Fibroblast of lung (primary cell): Measurements from ENCODE around the gene UFSP1. TPM values are rescaled to one million over a fixed set of nuclear protein-coding genes. Genes with fewer than 3 reads are reported as not detected.

ENCODE experiments used
- DNase-seq, 2 donors: peaks; one replicate each; pipeline versions ENCODE4 v3.0.0 to v3.0.0-alpha.2; 2010; ENCODE audit warnings: low read depth in 2 of 2
- H2AFZ ChIP-seq: 2 replicates; pipeline ENCODE4 v1.5.1; 2012; ENCODE audit warnings: low read length, control low read depth, inconsistent platforms
- H3K27ac ChIP-seq: 2 replicates; pipeline ENCODE4 v1.5.1; 2011; ENCODE audit warnings: low read length, control low read depth; ENCODE audit not compliant: insufficient read depth
- H3K27me3 ChIP-seq: 2 replicates; pipeline ENCODE4 v1.5.1; 2011; ENCODE audit warnings: mild to moderate bottlenecking, low read length; ENCODE audit not compliant: control insufficient read depth, insufficient read depth
- H3K36me3 ChIP-seq: 2 replicates; pipeline ENCODE4 v1.5.1; 2011; ENCODE audit warnings: low read length; ENCODE audit not compliant: control insufficient read depth, insufficient read depth
- H3K4me1 ChIP-seq: 2 replicates; pipeline ENCODE4 v1.5.1; 2011; ENCODE audit warnings: low read length; ENCODE audit not compliant: control insufficient read depth, insufficient read depth; ENCODE audit errors: extremely low read depth
- H3K4me2 ChIP-seq: 2 replicates; pipeline ENCODE4 v1.5.1; 2011; ENCODE audit warnings: low read length, control low read depth; ENCODE audit not compliant: insufficient read depth; ENCODE audit errors: extremely low read depth
- H3K4me3 ChIP-seq, 4 experiments: fragments of 200-600 bp in 1 of 4; sonication (generic) in 1 of 4; replicated peaks in 1 of 4; 2 replicates each; pipeline ENCODE4 v1.5.1; 2011 to 2016; ENCODE audit warnings: low read length in 4 of 4, low read depth in 3 of 4, mild to moderate bottlenecking in 3 of 4, control low read depth in 2 of 4, inconsistent platforms in 1 of 4, mixed read lengths in 1 of 4; ENCODE audit not compliant: insufficient read depth in 1 of 4; ENCODE audit errors: control extremely low read depth in 1 of 4
- H3K79me2 ChIP-seq: 2 replicates; pipeline ENCODE4 v1.5.1; 2012; ENCODE audit warnings: mild to moderate bottlenecking, low read length, inconsistent platforms; ENCODE audit not compliant: control insufficient read depth, insufficient read depth
- H3K9ac ChIP-seq: 2 replicates; pipeline ENCODE4 v1.5.1; 2011; ENCODE audit warnings: mild to moderate bottlenecking, low read length, control low read depth; ENCODE audit not compliant: insufficient read depth
- H3K9me3 ChIP-seq: 2 replicates; pipeline ENCODE4 v1.5.1; 2012; ENCODE audit warnings: low read depth, low read length; ENCODE audit not compliant: control insufficient read depth, insufficient read depth
- H4K20me1 ChIP-seq: 2 replicates; pipeline ENCODE4 v1.5.1; 2011; ENCODE audit warnings: low read length; ENCODE audit not compliant: control insufficient read depth, insufficient read depth; ENCODE audit errors: extremely low read depth
- EZH2 ChIP-seq: IDR thresholded peaks from 2 replicates; pipeline ENCODE4 v1.5.1; 2012; ENCODE audit warnings: low read length, control low read depth, mild to moderate bottlenecking; ENCODE audit errors: missing control alignments
- polyA plus RNA-seq, 2 donors: library from polyadenylated mRNA; depleted of rRNA in 1 of 2; stranded (reverse) in 1 of 2; unstranded in 1 of 2; fragments of >200 nt; gene quantifications; 2 replicates each; pipeline ENCODE4 v1.2.1, GENCODE V29; 2011 to 2012; ENCODE audit warnings: missing spikeins in 1 of 2
- total RNA-seq: library from RNA; depleted of rRNA; stranded (reverse); fragments of >200 nt; gene quantifications from 2 replicates; pipeline ENCODE4 v1.2.1, GENCODE V29; 2014
- TF ChIP-seq, protein P1 (sequence below), 2 donors: IDR thresholded peaks in 1 of 2; conservative IDR thresholded peaks in 1 of 2; 1 replicate in 1 of 2; 2 replicates in 1 of 2; pipeline ENCODE4 v1.5.1; 2011 to 2012; ENCODE audit warnings: low read length in 2 of 2, control low read depth in 1 of 2, inconsistent platforms in 1 of 2, low read depth in 1 of 2, mild to moderate bottlenecking in 1 of 2

UFSP1 gene
- total and polyA plus RNA-seq, 2 donors (not counting 1 experiment from before 2014, with no cell fraction given), result 1.1 to 4.0 TPM

DNA sequence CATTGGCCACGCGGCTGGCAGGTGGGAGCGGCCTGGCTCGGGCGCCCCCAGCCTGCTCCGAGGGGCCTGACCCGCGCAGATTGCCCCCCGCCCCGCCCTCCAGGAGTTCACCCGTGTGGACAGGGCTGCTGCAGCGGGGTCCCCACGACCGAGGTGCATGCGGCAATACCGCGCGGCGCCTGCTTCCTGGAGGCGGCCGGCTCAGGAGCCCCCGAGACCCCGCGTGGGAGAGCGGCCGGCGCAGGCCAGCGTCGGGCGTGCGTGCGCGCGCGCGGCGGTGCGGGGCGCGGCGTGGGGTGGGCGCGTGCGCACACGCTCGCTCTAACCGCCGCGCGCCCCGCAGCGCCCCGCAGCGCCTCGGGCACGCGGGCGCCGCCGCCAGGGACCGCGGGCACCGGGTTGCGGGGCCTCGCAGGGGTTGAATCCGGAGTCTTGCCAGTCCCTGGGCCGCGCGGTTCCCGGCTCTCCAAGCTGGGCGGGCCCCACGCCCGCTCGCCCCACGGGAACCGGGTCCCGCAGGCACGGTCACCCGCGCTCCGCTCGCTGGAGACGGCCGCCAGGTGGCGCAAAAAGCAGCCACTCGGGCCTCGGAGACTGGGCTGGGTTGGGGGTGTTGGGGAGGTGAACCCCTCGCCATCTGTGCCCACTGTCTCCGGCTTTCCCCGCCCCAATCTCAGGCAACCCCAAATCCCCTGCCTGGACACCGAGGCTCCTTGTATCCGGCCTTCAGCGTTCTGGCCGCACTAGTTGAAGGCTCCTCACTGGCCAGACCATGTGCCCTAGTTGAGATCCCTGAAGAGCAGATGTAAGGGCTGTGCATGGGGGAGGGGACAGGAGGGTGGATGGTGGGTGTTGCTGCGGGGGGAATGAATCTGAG is 7.5 kb upstream of the UFSP1 start:
- H3K4me2 ChIP-seq, result peak overlapping the region; percentile 25
- TF ChIP-seq, protein P1, sequence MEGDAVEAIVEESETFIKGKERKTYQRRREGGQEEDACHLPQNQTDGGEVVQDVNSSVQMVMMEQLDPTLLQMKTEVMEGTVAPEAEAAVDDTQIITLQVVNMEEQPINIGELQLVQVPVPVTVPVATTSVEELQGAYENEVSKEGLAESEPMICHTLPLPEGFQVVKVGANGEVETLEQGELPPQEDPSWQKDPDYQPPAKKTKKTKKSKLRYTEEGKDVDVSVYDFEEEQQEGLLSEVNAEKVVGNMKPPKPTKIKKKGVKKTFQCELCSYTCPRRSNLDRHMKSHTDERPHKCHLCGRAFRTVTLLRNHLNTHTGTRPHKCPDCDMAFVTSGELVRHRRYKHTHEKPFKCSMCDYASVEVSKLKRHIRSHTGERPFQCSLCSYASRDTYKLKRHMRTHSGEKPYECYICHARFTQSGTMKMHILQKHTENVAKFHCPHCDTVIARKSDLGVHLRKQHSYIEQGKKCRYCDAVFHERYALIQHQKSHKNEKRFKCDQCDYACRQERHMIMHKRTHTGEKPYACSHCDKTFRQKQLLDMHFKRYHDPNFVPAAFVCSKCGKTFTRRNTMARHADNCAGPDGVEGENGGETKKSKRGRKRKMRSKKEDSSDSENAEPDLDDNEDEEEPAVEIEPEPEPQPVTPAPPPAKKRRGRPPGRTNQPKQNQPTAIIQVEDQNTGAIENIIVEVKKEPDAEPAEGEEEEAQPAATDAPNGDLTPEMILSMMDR (conservative IDR thresholded peaks at IDR 0.05 in 1 of 2, IDR thresholded peaks at IDR 0.05 in 1 of 2; ENCODE audit: low read depth in 1 of 2, low read length in 2 of 2), result peak; percentile 59 to 63
- TF ChIP-seq EZH2, result no peak
- H3K27ac ChIP-seq, result no peak overlapping the region
- no peaks in the 10 kb centered on the region for H3K9me3 ChIP-seq
- H3K79me2 ChIP-seq, result no peaks in the 10 kb centered on the region
- H3K36me3 ChIP-seq, result no peaks in the 10 kb centered on the region
- no peaks in the 10 kb centered on the region for H4K20me1 ChIP-seq
- H3K4me1 ChIP-seq, result no peaks in the 10 kb centered on the region
- H3K9ac ChIP-seq, result no peak overlapping the region
- peak overlapping the region in 1 of 4 experiments; percentile 17 for H3K4me3 ChIP-seq
- no peak for DNase-seq
- H3K27me3 ChIP-seq, result peaks cover 30% of the 10 kb centered on the region
- no peak overlapping the region for H2AFZ ChIP-seq

DNA sequence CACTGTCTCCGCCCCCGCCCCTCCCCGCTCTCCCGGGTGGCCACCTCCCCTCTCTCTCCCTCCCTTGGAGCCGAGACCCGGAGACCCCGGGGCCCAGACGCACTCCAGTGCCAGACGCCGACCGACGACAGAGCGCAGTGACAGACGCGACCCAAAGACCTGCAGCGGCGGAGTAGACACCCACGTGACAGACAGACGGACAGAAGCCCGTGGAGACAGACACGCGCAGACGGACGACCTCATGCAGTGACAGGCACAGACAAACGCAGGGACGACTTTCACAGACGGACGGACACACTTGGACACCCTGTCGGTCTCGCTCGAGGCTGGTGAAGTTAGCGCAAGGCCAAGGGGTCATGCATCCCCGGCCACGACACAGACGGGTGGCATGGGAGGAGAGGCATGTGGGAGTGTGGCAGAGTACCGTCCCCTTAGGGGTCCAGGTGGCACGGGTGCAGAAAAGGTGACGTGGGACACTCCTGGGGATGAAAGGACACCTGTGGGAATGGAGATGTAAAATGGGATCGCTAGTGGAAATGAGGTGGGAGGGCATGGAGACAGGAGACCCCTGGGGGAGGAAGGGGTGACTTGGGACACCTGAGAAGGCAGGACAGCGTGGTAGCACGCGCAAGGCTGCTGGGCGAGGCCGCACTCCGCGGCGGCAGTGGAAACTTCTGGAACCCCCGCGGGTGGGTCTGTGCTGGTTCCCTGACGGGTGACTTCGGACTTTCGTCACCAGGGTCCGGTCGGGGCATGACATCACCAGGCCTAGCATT is 6.6 kb upstream of the UFSP1 start:
- H3K27ac ChIP-seq, result no peak overlapping the region
- peaks cover 30% of the 10 kb centered on the region for H3K27me3 ChIP-seq
- no peak overlapping the region for H3K4me3 ChIP-seq
- no peaks in the 10 kb centered on the region for H4K20me1 ChIP-seq
- H2AFZ ChIP-seq, result no peak overlapping the region
- no peaks in the 10 kb centered on the region for H3K36me3 ChIP-seq
- no peak for DNase-seq
- H3K9ac ChIP-seq, result no peak overlapping the region
- H3K79me2 ChIP-seq, result no peaks in the 10 kb centered on the region
- TF ChIP-seq EZH2, result peak; percentile 100
- TF ChIP-seq, protein P1 (conservative IDR thresholded peaks at IDR 0.05 in 1 of 2, IDR thresholded peaks at IDR 0.05 in 1 of 2; ENCODE audit: low read depth in 1 of 2, low read length in 2 of 2), result no peak
- no peak overlapping the region for H3K4me2 ChIP-seq
- H3K9me3 ChIP-seq, result no peaks in the 10 kb centered on the region
- no peaks in the 10 kb centered on the region for H3K4me1 ChIP-seq

- H3K79me2 ChIP-seq, result no peaks in the 10 kb centered on the region
- peaks cover 29% of the 10 kb centered on the region for H3K27me3 ChIP-seq
- H2AFZ ChIP-seq, result no peak within 1 kb of the TSS
- no peaks in the 10 kb centered on the region for H4K20me1 ChIP-seq
- H3K4me1 ChIP-seq, result no peaks in the 10 kb centered on the region
- no peak within 1 kb of the TSS for H3K9ac ChIP-seq
- H3K27ac ChIP-seq, result no peak within 1 kb of the TSS
- TF ChIP-seq EZH2, result no peak
- TF ChIP-seq, protein P1 (conservative IDR thresholded peaks at IDR 0.05 in 1 of 2, IDR thresholded peaks at IDR 0.05 in 1 of 2; ENCODE audit: low read depth in 1 of 2, low read length in 2 of 2), result no peak
- H3K36me3 ChIP-seq, result no peaks in the 10 kb centered on the region
- peak within 1 kb of the TSS; percentile 7 to 50 (median 30) for H3K4me3 ChIP-seq
- no peaks in the 10 kb centered on the region for H3K9me3 ChIP-seq
- peak within 1 kb of the TSS; percentile 68 for H3K4me2 ChIP-seq
- no peak for DNase-seq
These were observed 6.1 kb upstream of the UFSP1 start, which contains the start of gene ACHE for GRCh38 chr7:100895701-100895955. Gene ACHE, minus strand, starts transcription at chr7:100895888. Its CDS starts 1,656 bp downstream, at chr7:100894232.
